ENCODE measurements around the gene ALPK3.

Gene ALPK3

DNA sequence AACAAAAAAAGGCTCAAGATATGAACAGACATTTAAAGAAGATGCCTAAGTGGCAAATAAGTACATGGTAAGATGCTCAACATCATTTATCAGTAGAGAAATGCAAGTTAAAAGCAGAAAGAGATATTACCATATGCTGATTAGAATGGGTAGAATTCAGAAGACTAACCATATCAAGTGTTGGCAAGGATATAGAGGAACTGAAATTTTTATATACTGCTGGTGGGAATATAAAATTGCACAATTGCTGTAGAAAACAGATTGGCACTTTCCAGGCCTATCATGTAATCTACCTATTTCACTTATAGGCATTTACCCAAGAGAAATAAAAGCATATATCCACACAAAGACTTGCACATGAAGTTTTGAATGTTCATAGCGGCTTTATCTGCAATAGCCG, 84.4 kb downstream of the ALPK3 start:
- no peak for DNase-seq

DNA sequence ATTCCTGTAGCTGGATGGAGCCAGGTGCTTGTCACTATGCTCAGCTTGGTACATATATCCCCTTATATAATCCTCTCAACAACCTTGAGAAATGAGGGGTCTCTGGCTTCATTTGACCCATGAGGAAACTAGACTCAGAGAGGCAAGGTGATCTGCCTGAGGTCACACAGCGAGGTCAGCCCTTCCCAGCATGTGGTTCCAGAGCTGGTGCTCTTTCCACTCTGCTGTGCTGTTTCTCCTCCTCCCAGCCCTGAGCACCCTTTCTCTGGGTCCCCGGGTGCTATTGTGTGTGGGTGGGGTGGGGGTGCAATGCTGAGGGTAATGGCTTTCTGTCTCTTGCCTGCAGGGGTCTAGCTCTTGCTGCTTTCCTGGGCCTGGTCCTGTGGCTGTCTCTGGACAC, 86.6 kb downstream of the ALPK3 start:
- DNase-seq = no peak

DNA sequence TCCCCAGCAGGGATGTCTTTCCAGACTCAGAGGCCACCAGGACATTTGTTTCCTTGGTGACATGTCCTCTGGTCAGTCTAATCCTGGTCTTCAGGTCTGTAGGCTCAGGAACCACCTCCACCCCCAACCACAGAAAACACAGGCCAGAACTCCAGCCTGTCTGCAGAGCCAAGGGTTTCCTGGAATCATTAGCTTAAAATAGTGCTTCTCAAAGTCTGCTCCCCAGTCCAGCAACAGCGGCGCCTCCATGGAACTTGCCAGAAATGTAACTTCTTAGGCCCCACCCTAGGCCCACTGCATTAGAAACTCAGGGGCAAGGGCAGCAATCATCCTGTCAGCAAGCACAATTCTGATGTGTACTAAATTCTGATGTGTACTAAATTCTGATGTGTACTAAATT, 87.3 kb downstream of the ALPK3 start:
- no peak for DNase-seq

DNA sequence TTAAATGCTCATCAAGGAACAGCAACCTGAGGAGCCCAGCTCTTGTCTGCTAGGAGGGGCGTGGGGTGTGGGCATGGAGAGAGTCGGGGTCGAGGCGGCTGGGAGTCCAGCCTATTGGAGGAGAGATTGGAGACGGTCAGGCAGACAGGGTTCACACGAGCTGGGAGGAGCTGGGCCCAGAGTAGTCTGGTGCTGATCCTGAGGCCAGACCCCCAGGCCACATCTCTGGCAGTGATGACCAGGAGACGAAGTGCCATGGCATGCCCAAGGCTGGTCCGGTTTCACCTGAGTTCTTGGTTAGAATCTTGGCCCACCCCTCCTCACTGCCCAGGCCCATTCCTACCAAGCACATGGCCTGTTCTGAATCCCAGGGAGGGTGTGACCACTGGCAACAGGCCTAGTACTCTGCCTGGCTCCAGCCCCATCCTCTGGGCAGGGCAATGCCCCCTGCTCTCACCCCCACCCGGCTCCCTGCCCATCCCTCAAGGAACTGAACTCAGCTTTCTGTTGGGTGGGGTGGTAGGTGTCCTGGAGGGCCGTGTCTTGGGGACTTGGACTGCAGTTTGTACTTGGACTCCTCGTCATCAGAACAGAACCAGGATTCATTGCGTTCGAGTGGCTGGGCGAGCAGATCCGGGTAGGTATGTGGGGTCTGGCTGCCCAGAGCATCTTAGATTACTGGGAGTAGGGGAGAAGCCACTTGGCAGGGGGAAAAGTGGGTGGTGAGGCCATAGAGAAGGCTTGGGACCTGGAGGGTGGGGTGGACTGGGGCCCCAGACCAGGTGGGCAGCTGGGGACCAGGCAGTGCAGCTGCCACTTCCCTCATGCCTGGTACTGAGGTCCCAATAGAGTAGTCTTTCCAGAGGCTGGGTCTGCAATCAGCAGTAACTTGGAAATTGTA, 88.1 kb downstream of the ALPK3 start:
- DNase-seq = no peak

DNA sequence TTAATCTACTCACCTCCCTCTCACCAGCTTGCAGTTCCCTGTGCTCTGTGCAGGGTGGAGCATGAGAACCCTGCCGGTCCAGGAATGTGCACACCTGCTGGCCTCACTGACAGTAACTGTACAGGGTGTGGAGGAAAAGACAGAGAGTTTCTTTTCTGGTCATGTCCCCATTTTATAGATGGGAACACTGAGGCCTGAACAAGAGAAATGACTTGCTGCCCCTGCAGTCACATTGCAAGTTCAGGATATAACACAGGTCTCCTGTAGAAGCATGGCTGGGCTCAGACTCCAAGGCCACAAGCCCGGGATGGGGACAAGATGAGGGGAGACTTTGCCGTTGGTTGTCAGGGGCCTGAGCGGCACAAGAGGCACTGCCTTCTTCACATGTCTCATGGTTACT, 90.6 kb downstream of the ALPK3 start:
- no peak for DNase-seq

DNA sequence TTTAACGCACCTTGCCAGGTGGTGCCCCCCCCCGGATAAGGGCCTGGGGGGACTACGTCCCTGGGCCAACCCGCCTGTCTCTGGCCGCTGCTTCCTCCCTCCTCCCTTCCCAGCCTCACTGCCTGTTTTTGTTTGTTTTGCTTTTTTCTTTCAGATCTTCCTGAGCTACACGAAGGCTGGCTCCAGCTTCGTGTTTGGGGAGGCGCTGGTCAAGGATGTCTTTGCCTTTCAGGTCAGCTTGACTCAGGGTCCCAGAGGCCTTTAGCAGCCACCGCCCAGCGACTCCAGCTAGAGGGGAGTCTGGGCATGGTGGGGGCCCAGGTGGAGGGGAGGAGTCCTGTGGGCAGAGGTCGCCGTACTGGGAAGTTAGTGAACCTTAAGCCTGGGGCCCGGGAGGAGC, 91.4 kb downstream of the ALPK3 start:
- no peak for DNase-seq

DNA sequence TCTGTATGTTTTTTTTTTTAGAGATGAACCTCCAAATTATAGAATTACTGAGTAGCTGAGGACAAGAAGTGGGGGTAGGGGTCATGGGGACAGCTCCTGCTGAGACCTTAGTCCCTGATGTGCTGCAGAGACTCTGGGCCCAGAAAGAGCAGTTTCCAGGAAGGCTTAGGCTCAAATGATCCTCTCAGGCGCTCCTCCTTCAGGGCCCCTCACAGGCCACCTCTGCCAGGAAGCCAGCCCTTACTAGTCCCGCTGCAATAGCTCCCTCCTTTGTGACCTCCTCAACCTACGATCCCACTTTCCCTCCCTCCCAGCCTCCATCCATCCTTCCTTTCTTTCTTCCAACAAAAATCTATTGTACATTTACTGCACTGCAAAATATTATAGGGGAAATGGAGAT, 91.9 kb downstream of the ALPK3 start:
- no peak for DNase-seq

DNA sequence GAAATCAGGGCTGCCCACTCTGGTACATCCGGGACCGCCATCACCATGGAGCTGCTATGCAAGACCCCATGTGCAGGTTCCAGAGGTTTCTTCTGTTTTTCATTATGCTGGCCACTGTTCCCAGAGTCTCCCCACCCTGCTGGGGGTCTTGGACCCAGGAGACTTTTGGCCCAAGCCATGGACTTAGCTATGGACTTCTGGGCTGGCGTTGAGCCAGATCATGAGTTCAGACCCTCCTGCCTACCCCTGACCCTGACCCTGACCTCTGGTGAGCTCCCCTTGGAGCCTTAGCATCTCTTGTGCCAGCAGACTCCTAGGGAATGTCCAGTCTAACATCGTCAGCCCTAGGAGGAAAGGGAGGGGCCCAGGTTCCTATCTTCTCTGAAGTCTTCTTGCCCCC, 92.6 kb downstream of the ALPK3 start:
- no peak for DNase-seq

DNA sequence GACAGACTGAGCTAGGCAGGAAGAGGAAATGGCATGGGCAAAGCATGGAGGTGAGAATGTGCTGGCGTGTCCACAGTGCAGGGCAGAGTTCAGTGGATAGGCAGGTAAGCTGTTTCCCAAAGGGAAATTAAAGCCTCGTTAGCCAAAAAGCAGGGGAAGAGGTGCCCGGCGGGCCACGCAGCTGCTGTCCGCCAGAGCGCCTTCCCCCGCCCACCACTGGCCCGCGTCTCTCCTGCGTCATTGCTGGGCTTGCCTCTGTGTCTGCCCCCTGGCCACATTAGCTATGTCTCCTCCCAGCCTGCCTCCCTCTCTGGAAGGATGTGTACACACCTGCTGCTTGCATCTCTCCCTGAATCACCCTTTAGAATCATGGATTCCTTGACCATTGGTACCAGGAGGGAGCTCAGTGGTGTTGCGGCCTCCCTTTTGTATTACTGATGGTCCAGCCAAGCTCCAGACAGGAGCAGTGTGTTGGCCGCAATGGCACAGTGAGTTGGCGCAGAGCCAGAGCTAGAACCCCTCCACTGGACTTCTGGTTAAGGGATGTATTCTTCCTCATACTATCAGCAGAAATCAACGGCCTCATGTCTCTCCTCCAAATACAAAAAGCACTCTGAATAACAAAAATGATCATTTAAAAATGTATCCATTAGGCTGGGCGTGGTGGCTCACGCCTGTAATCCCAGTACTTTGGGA, 93.9 kb downstream of the ALPK3 start:
- DNase-seq = no peak

DNA sequence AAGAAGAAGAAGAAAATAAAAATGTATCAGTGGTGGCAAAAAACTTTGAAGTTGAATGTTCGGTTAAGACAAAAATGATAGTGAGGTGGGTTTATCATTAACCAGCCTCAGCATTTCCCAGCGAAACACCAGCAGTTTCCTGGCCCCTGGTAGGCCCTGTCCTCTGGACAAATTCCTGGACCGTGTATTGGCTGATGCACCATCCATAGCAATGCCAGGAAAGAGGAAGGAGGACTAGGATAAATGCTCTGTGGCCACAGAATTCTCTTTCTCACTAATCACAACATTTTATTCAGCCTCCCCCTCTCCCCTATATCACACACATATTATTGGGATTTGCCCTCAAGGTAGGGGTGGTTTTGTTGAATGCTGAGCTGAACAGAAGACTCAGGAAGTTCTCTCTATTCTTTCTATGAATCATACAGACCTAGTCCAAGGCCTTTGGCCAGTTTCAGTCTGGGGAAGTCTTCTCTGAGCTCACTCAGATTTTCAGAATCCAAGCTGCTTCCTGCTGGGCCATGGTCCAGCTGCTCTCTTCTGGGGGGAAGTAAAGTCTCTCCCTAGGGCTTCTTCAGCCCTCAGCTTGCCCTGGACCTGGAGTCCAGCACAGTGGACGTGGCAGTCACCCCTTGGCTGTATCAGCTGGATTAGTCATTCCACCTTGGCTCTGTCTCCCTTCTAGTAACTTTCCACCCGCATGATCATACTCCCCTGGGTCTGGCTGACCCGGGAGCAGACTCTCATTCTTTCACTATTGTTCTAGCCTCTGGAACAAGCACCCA, 94.9 kb downstream of the ALPK3 start:
- DNase-seq = no peak

DNA sequence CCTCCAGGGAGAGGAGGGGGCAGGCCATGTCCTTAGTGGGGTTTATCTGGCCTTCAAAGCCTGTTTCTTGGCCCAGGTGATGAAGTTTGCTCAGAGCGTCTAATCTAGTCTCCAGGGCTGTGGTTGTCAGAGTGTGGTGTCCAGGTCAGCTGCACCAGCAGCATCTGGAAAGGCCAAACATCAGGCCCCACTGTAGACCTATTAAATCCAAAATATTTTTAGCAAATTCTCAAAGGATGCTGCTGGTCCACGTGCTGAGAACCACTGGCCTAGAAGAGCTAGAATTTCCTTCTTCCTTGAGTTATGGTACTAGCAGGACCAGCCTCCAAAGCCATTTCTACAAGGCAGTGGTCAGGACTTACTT, 96.2 kb downstream of the ALPK3 start:
- no peak for DNase-seq

DNA sequence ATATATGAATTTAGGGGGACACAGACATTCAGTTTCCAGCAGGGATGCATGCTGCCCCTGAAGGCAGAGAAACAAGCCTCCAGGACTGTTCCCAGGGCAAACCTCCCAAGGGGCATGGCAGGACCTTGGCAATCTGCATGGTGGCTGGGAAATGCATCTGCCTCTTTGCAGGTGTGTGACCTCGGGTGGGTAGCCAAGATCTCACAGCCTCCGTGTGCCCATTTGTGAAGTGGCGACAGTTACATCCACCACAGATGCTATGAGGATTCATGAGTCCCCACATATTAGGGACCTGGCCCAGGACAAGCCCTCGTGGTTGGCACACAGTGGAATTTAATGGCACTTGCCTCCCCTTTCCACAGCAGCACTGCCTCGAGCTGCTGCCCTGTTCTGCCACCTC, 97.2 kb downstream of the ALPK3 start:
- no peak for DNase-seq

DNA sequence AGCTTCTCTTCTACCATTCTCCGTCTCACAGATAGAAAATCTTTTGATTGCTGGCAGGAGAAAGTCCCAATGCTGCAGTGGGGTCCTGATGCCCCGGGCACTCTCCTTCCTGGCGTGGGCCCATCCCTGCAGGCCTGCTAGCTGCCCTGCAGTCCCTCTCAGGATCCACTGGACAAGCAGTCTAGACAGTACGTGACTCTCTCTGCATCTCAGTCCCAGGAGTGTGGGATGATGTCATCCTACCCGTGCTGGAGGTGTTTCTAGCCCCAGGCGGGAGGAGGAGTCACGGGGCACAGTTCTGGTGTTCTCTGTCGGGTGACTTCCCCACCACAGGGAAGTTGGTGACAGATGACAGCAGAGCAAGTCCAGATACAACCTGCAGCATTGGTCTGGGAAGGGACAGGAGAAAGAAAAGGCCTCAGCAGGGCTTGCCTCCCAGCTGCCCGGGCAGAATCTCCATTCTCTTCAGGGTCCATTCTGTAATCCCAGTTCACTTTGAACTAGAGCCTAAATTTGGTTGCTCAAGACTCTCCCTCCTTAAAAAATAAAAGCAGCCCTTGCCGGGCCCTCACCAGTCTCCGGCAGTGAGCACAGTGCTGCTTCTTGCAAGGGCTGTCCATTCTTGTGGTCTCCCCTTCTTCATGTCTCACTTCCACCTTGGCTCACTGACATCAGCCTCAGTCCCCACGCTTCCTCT, 97.9 kb downstream of the ALPK3 start:
- peak in 1 of 2 experiments; percentile 5 for DNase-seq

DNA sequence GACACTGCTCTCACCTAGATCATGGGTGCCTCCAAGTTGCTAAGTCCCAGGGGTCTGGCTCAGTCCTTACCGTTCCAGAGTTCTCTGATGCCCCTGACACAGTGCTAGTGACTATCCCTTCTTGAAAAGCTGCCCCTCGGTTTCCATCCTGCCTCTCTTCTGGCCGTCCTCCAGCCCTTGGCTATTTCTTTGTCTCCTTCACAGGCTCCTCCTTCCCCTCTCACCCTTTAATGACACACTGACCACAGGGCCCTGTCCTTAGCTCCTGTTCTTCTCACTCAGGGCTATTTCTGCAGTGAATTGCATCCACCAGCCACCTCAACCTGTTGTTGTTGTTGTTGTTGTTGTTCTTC, 98.4 kb downstream of the ALPK3 start:
- DNase-seq = no peak

DNA sequence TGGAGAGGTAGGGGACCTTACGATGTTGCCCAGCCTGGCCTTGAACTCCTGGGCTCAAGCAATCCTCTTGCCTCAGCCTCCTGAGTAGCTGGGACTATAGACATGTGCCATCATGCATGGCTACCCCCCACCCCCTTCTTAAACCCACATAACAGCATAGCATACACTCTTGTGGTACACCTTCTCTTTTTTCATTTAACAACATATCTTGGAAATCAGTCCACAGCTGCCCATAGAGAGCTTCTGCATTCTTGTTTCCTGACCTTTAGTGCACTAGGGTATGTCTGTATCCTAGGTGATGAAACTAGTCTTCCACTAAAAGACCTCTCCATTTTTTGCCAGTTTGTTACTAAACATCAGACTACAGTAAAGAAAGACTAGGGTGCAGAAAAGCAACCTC, 100.3 kb downstream of the ALPK3 start:
- DNase-seq = no peak

DNA sequence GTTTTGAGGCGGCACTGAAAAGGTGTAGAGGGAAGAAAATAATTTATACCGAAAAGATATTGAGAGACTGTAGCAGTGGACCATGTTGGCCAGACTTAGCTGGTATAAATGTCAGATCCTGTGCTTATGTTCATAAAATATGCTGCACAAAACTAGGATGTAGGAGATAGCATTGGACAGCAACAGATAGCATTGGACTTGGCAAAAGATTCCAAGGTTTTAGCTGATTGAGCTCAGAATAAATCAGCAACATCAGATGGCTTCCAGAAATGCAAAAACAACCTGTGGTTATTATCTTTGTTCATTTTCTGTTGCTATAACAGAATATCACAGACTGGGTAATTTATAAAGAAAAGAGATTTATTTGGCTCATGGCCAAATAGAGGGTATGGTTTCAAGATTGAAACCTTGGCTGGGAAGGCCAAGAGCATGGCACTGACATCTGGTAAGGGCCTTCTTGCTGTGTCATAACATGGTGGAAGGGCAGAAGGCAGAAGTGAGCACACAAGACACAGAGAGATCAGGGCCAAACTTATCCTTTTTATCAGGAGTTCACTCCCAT, 102.0 kb downstream of the ALPK3 start:
- DNase-seq = no peak

DNA sequence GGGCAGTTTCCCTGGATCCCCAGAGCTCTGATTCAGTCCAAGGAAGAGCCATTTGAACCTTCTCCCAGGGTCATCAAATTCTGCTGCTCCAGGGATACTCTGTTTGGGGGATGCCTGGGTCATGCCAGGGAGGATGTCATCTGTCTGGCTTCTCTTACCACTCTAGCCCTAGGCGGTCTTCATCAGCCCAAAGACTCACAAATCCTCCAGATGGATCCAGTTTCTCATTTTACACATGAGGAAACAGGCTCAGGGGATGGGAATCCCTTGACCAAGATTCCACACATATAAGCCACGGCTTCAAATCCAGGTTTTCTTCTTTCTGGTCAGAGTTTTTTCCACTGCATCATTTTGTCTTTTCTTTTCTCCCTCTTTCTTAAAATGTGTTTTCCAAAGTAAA, 104.0 kb downstream of the ALPK3 start:
- DNase-seq = no peak

DNA sequence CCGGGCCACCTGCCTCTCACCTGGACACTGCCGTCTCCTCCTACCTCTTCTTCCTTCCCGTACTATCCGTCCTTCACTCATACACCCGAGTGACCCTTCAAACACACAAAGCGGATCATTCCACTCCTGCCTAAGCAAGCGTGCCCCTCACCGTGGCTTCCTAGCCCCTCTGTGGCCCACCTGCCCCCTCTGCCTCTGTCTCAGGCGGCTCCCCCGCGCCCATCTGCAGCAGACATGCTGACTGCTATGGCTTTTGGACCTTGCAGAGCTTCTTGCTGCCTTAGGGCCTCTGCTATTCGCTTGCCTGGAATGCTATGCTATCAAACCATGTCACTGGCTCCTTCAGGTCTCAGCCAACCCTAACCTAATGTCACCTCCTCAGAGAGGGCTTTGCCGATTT, 105.4 kb downstream of the ALPK3 start:
- no peak for DNase-seq

All from AML-193 (cell line).